Fibroblast of the aortic adventitia (primary cell): ENCODE results near the gene PABPC1L2A. TPM values are rescaled to one million over a fixed set of nuclear protein-coding genes. Genes with fewer than 3 reads are reported as not detected.
"Not testable (repeated sequence)": the region's sequence is repeated elsewhere in the genome, so short reads cannot be mapped to it uniquely, and the experiment has no call there.

ENCODE experiments used
- DNase-seq: peaks from one replicate; pipeline ENCODE4 v3.0.0-alpha.2; 2010; ENCODE audit warnings: low read depth
- H3K4me3 ChIP-seq: 2 replicates; pipeline ENCODE4 v1.5.1; 2011; ENCODE audit warnings: low read depth, mild to moderate bottlenecking, control low read depth, low read length, moderate library complexity
- total RNA-seq: library from RNA; depleted of rRNA; stranded (reverse); fragments of >200 nt; gene quantifications from 2 replicates; pipeline ENCODE4 v1.2.3, GENCODE V29; 2012; ENCODE audit warnings: low replicate concordance
- TF ChIP-seq, protein P1 (sequence below): IDR thresholded peaks from 2 replicates; pipeline ENCODE4 v1.5.1; 2011; ENCODE audit warnings: mild to moderate bottlenecking, low read length, control low read depth, inconsistent platforms; ENCODE audit not compliant: insufficient read depth

PABPC1L2A gene
- total RNA-seq, result not detected in 2 replicates

DNA sequence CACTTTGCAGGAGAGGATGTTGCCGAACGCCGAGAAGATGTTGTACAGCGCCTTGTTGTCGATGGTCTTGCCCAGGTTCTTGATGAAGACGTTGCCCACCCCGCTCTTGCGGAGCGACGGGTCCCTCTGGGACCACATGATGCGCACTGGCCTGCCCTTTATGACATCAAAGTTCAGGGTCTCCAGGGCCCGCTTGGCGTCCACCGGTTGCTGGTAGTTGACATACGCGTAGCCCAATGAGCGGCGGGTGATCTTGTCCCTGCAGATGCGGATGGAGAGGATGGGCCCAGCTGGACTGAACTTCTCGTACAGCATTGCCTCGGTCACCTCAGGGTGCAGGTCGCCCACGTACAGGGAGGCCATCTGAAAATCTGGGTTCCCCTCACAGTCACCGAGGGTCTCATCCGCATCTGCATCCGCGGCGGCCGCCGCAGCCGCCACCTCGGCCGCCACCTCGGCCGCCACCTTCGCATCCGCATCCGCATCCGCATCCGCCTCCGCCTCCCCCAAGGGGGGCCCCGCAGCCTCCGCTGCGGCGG is at the start of gene PABPC1L2A:
PABPC1L2A (minus strand) TSS at position 489 of the 539 bp plus-strand sequence; CDS start at position 363, 126 bp downstream.
- not testable (repeated sequence) for H3K4me3 ChIP-seq, DNase-seq

DNA sequence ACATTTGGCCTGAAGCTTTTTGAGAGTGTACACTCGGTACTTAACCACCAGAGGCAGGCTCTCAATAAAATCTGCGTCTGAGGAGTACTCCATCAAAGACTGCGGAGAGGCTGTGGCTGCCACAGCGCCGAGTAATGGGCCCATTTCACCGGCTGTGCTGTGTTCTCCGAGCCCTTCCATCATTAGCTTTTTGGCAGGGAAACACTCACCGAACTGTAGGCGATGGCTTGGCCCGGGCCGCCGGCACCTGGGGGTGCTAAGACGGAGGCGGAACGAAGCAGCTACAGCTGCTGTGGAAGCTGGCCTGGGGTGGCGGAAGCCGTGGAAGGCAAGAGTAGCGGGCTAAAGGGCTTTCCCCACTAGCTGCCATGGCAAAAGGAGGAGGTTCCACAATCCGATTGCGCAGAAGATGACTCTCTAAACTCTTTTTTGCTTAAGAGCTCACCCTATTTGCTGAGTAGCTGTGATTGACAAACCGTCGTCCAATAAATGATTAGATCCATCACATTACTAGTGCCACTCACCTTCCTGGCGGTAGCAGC is 48.5 kb upstream of the PABPC1L2A start:
- no peak for DNase-seq
- H3K4me3 ChIP-seq, result no peak overlapping the region
- TF ChIP-seq, protein P1, sequence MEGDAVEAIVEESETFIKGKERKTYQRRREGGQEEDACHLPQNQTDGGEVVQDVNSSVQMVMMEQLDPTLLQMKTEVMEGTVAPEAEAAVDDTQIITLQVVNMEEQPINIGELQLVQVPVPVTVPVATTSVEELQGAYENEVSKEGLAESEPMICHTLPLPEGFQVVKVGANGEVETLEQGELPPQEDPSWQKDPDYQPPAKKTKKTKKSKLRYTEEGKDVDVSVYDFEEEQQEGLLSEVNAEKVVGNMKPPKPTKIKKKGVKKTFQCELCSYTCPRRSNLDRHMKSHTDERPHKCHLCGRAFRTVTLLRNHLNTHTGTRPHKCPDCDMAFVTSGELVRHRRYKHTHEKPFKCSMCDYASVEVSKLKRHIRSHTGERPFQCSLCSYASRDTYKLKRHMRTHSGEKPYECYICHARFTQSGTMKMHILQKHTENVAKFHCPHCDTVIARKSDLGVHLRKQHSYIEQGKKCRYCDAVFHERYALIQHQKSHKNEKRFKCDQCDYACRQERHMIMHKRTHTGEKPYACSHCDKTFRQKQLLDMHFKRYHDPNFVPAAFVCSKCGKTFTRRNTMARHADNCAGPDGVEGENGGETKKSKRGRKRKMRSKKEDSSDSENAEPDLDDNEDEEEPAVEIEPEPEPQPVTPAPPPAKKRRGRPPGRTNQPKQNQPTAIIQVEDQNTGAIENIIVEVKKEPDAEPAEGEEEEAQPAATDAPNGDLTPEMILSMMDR, result no peak

GRCh38 chrX:73126240-73126639 is 46.9 kb upstream of the PABPC1L2A start:
- no peak overlapping the region for H3K4me3 ChIP-seq
- TF ChIP-seq, protein P1, result no peak
- no peak for DNase-seq

GRCh38 chrX:73099505-73099904 is 20.2 kb upstream of the PABPC1L2A start:
- DNase-seq, H3K4me3 ChIP-seq: not testable (repeated sequence)

GRCh38 chrX:73086766-73087165 is 7.5 kb upstream of the PABPC1L2A start:
- H3K4me3 ChIP-seq, DNase-seq: not testable (repeated sequence)

DNA sequence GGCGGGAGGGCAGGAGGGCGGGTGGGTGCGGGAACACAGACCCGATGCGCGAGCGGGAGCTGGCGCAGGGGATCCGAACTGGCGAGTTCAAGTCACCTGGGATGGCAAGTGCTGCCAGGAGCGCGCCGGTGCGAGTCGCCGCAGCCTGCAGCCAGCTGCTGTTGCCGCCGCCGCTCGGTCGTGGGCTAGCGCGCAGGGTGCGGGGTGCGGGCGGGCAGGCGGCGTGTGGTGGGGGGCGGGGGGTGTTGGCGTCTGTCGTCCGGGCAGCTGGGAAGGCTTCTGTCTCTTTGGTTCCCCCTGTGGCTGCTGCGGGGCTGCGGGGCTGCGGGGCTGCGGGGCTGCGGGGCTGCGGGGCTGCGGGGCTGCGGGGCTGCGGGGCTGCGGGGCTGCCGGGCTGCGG is 572 bp upstream of the PABPC1L2A start:
- DNase-seq, H3K4me3 ChIP-seq: not testable (repeated sequence)

GRCh38 chrX:73078597-73078996 is 715 bp downstream of the PABPC1L2A start:
- DNase-seq, H3K4me3 ChIP-seq: not testable (repeated sequence)

DNA sequence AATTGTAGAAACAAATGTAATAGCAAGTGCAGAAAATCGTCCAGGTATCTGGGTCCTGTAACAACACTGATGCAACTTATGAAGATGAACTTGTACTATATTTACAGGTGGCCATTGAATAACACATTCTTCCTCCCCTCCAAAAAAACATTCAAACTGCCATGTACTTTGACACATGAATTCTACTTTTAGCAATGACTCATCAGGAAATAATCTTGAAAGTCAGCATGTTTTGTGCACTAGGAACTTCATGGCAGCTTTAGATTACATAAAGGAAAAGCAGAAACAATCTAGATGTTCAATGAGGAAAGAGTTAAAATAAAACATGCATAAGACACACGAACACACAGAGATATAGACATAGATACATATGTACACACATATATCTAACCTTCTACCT is 2.5 kb downstream of the PABPC1L2A start:
- DNase-seq, result no peak
- no peak overlapping the region for H3K4me3 ChIP-seq
- TF ChIP-seq, protein P1, result no peak

DNA sequence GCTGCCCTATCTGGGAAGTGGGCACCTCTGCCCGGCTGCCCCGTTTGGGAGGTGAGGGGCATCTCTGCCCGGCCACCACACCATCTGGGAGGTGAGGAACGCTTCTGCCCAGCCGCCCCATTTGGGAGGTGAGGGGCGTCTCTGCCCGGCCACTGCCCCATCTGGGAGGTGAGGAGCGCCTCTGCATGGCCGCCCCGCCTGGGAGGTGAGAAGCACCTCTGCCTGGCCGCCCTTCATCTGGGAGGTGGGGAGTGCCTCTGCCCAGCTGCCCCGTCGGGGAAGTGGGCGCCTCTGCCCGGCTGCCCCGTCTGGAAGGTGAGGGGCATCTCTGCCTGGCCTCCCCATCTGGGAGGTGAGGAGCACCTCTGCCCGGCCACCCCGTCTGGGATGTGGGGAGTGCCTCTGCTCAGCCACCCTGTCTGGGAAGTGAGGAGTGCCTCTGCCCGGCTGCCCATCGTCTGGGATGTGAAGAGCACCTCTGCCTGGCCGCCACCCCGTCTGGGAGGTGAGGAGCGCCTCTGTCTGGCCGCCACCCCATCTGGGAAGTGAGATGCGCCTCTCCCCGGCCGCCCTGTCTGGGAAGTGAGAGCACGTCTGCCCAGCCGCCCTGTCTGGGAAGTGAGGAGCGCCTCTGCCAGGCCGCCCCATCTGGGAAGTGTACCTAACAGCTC is 9.8 kb downstream of the PABPC1L2A start:
- TF ChIP-seq, protein P1, result no peak
- H3K4me3 ChIP-seq, result no peak overlapping the region
- no peak for DNase-seq
